ENCODE measurements around the gene ZNF648. TPM values are rescaled to one million over a fixed set of nuclear protein-coding genes. Genes with fewer than 3 reads are reported as not detected.

The ZNF648 gene
- total and polyA plus RNA-seq, 4 donors, result 0.02 to 0.67 (median 0.20) TPM

DNA sequence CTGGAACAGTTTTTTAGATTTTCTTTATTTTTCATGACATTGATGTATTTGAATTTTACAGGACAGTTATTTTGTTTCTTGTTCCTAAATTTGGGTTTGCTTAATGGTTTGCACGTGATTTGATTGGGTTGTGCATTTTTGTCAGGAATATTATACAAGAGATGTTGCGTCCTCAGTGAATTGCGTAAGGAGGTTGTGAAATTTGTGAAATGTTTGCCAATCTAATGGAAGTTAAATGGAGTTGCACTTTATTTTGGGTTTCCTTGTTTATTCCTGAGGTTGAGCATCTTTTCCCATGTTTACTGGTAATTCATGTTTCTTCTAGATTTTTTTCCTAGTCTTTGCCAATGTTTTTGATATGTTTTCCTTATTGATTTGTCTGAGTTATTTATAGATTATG is 19.9 kb downstream of the ZNF648 start:
- TF ChIP-seq, protein P1, sequence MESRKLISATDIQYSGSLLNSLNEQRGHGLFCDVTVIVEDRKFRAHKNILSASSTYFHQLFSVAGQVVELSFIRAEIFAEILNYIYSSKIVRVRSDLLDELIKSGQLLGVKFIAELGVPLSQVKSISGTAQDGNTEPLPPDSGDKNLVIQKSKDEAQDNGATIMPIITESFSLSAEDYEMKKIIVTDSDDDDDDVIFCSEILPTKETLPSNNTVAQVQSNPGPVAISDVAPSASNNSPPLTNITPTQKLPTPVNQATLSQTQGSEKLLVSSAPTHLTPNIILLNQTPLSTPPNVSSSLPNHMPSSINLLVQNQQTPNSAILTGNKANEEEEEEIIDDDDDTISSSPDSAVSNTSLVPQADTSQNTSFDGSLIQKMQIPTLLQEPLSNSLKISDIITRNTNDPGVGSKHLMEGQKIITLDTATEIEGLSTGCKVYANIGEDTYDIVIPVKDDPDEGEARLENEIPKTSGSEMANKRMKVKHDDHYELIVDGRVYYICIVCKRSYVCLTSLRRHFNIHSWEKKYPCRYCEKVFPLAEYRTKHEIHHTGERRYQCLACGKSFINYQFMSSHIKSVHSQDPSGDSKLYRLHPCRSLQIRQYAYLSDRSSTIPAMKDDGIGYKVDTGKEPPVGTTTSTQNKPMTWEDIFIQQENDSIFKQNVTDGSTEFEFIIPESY (IDR thresholded peaks at IDR 0.05), result no peak
- TF ChIP-seq, protein P2, sequence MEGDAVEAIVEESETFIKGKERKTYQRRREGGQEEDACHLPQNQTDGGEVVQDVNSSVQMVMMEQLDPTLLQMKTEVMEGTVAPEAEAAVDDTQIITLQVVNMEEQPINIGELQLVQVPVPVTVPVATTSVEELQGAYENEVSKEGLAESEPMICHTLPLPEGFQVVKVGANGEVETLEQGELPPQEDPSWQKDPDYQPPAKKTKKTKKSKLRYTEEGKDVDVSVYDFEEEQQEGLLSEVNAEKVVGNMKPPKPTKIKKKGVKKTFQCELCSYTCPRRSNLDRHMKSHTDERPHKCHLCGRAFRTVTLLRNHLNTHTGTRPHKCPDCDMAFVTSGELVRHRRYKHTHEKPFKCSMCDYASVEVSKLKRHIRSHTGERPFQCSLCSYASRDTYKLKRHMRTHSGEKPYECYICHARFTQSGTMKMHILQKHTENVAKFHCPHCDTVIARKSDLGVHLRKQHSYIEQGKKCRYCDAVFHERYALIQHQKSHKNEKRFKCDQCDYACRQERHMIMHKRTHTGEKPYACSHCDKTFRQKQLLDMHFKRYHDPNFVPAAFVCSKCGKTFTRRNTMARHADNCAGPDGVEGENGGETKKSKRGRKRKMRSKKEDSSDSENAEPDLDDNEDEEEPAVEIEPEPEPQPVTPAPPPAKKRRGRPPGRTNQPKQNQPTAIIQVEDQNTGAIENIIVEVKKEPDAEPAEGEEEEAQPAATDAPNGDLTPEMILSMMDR (IDR thresholded peaks at IDR 0.05; ENCODE audit: low read depth, low read length, missing input control), result no peak
- TF ChIP-seq HNF4G (IDR thresholded peaks at IDR 0.05) (no peak), TAF1 (conservative IDR thresholded peaks at IDR 0.05) (no peak), HNF4A (conservative IDR thresholded peaks at IDR 0.05) (peak in 1 of 2 donors; percentile 30), RXRA (IDR thresholded peaks at IDR 0.05) (peak in 1 of 2 donors; percentile 52), NR2F2 (IDR thresholded peaks at IDR 0.05) (no peak), YY1 (IDR thresholded peaks at IDR 0.05) (peak; percentile 74), EGR1 (IDR thresholded peaks at IDR 0.05; ENCODE audit: low read depth in 2 of 2) (no peak), ATF3 (IDR thresholded peaks at IDR 0.05) (peak; percentile 82), FOXA2 (IDR thresholded peaks at IDR 0.05) (peak; percentile 11), JUND (IDR thresholded peaks at IDR 0.05) (peak in 1 of 2 donors; percentile 39), FOXA1 (IDR thresholded peaks at IDR 0.05) (no peak), RAD21 (IDR thresholded peaks at IDR 0.05) (no peak), SP1 (IDR thresholded peaks at IDR 0.05) (no peak), MAX (IDR thresholded peaks at IDR 0.05) (peak; percentile 31), GABPA (IDR thresholded peaks at IDR 0.05 in 1 of 2, conservative IDR thresholded peaks at IDR 0.05 in 1 of 2) (no peak)
- TF ChIP-seq, protein P3, sequence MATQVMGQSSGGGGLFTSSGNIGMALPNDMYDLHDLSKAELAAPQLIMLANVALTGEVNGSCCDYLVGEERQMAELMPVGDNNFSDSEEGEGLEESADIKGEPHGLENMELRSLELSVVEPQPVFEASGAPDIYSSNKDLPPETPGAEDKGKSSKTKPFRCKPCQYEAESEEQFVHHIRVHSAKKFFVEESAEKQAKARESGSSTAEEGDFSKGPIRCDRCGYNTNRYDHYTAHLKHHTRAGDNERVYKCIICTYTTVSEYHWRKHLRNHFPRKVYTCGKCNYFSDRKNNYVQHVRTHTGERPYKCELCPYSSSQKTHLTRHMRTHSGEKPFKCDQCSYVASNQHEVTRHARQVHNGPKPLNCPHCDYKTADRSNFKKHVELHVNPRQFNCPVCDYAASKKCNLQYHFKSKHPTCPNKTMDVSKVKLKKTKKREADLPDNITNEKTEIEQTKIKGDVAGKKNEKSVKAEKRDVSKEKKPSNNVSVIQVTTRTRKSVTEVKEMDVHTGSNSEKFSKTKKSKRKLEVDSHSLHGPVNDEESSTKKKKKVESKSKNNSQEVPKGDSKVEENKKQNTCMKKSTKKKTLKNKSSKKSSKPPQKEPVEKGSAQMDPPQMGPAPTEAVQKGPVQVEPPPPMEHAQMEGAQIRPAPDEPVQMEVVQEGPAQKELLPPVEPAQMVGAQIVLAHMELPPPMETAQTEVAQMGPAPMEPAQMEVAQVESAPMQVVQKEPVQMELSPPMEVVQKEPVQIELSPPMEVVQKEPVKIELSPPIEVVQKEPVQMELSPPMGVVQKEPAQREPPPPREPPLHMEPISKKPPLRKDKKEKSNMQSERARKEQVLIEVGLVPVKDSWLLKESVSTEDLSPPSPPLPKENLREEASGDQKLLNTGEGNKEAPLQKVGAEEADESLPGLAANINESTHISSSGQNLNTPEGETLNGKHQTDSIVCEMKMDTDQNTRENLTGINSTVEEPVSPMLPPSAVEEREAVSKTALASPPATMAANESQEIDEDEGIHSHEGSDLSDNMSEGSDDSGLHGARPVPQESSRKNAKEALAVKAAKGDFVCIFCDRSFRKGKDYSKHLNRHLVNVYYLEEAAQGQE (IDR thresholded peaks at IDR 0.05), result peak; percentile 25

More for the DNA sequence above, 19.9 kb downstream of the ZNF648 start:
- Histone ChIP-seq H3K27me3 (ENCODE audit: control insufficient read depth in 4 of 4, insufficient read depth in 4 of 4, low read length in 3 of 4) (no peaks in the 10 kb centered on the region), H3K4me1 (ENCODE audit: control insufficient read depth in 4 of 4, insufficient read depth in 4 of 4, low read length in 3 of 4) (no peaks in the 10 kb centered on the region), H3K4me3 (ENCODE audit: low read depth in 1 of 3, low read length in 3 of 3) (no peak overlapping the region), H3K27ac (ENCODE audit: low read depth in 1 of 2, low read length in 2 of 2) (no peak overlapping the region), H3K36me3 (ENCODE audit: control insufficient read depth in 4 of 4, insufficient read depth in 3 of 4, low read depth in 1 of 4, low read length in 3 of 4) (no peaks in the 10 kb centered on the region), H3K9me3 (ENCODE audit: control insufficient read depth in 4 of 4, low read length in 3 of 4) (peaks cover 0 to 7% (median 3%) of the 10 kb centered on the region in 4 donors), H3K9ac (ENCODE audit: low read depth in 1 of 2, low read length in 2 of 2) (no peak overlapping the region)
- DNase-seq (ENCODE audit: low spot score), result no peak
- 21% methylated on average over 3 of the region's 3 CpGs for WGBS

Measured in liver (tissue), 9 donors.